ENCODE results near the gene CDCP2. TPM values are rescaled to one million over a fixed set of nuclear protein-coding genes. Genes with fewer than 3 reads are reported as not detected.
"Not testable (repeated sequence)": the region's sequence is repeated elsewhere in the genome, so short reads cannot be mapped to it uniquely, and the experiment has no call there.

CDCP2 gene
- total RNA-seq, 1 donor from 2014 or later: not detected

DNA sequence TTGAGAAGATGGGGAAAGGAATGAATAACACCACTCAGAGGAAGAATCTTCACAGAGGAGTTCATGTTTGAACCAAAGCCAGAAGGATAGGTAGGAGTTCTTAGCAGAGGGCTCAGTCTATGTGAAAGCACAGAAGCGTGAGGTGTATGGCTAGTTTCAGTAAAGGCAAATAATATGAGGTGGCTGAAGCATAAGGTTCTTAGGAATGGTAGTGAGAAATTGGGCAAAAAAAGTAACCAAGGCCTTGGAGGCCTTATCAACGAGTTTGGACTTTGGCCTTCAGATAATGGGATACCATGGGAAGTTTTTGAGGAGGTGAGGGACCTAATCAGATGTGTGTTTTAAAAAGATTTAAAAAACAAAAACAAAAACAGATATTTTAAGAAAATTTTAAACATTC lies 52.3 kb downstream of the CDCP2 start:
- no peak for DNase-seq (ENCODE audit: low spot score)
- intact Hi-C loops (cut with DNase I): no loop called here

DNA sequence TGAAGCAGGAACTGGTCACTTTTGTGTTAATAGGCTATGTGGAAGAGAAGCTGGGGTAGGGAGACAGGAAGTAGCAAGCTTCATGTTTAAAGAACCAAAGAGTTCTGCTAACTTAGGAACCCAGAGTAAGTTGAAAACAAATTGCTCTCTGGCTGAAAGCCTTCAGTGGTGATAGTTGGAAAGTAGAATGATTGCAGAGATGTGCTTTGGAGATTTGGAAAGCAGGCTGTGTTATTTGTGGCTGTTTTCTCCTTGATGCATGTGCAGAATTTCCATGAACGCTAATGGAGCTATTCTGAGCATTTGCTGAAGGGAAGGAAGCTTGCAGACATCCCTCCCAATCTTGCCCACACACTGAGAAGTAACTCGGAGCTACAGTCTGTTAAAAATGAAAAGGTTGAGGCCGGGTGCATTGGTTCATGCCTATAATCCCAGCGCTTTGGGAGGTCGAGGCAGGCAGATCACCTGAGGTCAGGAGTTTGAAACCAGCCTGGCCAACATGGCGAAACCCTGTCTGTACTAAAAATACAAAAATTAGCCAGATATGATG lies 53.7 kb downstream of the CDCP2 start:
- no peak for DNase-seq (ENCODE audit: low spot score)
- intact Hi-C loops (cut with DNase I): no loop called here

DNA sequence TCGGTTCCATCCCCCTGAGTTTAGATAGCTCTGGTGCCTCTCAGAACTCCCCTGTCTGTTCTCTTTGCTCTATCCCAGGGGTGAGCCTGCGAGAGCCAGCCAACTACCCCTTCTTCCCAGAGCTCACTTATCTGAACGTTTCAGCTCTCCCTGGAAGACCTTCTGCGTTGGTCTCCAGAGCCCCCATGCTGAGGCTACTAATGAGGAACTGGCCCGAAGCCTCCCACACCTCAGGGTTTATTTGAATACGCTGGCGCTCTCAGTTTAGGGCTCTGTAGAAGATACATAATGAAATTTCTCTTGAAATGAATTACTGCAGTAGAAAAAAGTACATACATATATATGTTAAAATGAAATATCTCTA lies 55.9 kb downstream of the CDCP2 start:
- intact Hi-C loops (cut with DNase I): no loop called here
- DNase-seq (ENCODE audit: low spot score): no peak

DNA sequence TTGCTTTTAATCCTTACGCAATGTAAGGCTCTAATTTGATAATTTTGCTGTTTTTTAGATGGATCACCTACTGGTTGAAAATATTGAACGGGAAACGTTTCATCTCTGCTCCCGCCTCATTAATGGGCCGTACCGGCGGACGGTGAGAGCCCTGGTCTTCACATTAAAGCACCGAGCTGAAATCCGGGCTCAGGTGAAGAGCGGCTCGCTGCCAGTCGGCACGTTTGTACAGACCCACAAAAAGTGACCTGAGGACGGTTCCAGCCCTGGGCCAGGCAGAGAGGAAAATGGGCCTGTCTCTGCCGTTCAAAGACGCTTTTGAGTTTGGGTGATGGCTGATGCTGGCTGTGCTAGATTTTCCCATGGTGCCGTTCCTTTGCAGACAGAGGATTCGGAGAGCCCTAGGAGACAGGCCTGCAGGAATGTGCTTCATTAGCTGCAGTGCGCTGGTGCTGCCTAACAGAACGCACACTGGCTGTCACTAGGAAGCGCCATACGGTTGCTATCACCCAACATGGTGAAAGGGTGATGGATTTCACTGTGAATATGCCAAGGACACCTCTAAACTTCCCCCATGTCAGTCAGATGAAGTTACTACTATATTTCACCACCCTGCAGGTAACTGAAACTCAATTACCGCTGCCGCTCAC lies 56.4 kb downstream of the CDCP2 start:
- intact Hi-C loops (cut with DNase I): no loop called here
- DNase-seq (ENCODE audit: low spot score): no peak

DNA sequence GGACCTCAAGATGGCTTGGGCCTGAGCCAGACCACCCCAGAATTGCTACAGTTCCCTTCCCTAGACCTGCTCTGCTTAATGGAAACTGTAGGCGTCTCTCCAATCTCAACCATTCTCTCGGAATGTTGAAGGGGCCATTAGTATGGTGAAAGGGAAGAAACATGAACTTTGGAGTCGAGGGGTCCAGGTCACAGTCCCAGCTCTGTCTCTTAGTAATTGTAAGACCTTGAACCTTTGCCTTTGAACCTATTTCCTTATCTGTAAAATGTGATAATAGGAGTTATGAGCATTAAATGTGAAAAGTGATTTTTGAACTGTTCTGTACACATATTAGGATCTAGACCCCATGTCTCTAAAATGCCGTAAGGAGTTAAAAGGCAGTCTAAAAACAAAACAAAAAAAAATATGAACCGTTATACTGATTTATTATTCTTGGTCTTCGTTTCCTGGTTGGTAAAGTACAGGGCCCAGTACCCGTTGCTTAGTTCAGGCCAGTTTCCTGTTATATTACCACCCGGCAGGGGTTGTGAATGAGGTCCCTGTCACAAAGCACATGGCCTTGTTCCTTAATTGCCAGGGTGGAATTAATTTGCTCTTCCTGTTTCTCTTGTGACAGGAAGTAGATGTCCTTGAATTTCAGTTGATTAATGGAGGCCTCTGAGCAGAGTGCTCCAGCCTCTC lies 57.1 kb downstream of the CDCP2 start:
- no peak for DNase-seq (ENCODE audit: low spot score)
- intact Hi-C loops (cut with DNase I): no loop called here

DNA sequence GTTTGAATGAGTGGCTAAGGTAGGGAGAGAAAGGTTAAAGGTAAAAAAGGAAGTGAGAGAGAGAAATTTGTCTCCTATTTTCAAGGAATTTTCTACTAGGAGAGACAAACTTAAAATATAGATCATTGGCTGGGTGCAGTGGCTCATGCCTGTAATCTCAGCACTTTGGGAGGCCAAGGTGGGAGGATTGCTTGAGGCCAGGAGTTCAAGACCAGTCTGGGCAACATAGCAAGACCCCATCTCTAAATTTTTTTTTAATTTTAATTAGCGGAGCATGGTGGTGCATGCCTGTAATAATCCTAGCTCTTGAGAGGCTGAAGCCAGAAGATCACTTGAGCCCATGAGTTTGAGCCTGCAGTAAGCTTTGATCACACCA lies 58.1 kb downstream of the CDCP2 start:
- DNase-seq (ENCODE audit: low spot score); intact Hi-C loops (cut with DNase I): not testable (repeated sequence)

DNA sequence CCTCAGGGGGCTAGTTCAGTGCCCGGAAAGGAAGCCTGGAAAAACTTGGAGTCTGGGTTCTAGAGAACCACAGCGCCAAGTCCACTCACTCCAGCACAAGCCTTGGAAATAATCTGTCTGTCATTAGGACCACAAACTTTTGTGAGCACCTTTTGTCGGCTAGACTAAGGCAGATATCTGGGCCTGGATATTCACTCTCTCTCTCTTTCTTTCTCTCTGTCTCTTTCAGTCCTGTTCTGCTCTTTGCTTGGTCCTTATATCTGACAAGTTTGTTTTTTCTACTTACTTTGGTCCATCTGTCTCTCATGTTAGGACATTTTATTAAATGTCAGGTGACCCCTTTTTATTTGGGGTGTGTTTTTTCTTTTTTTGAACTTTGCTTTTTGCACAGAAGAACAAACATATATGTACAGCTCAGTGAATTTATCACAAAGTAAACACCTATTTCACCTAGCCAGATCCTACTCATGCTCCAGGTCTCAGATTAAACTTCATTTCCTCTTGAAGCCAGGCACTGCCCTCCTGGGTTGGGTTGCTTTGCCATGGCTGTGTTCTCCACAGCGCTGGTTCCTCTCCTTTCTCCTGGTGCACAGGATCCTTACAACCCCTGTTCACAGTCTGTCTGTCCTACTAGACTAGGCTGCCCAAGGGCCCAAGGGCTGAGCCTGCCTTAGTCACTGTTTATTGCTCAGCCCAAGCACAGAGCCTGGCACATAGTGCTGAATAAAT lies 58.6 kb downstream of the CDCP2 start:
- intact Hi-C loops (cut with DNase I): no loop called here

DNA sequence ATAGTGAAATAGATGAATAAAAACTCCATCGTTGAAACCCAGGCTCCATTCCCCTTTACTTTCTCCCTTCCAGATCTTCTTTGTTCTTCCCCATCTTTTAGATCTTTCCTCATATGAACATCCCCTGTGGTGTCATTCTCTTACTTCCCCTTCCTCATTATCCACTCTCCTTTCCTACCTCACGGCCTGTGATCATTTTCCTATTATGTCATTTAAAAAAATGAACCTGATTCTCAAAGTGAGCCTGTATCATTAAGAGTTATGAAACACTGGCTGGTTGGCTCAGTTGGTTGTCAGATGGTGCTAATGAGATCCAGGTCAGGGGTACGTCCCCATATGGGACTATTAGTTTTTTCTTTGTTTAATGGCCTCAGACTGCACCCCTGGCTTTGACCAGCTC lies 61.1 kb downstream of the CDCP2 start:
- intact Hi-C loops (cut with DNase I): no loop called here
- DNase-seq (ENCODE audit: low spot score): no peak

More for the DNA sequence above, 58.6 kb downstream of the CDCP2 start:
- no peak for DNase-seq (ENCODE audit: low spot score)

DNA sequence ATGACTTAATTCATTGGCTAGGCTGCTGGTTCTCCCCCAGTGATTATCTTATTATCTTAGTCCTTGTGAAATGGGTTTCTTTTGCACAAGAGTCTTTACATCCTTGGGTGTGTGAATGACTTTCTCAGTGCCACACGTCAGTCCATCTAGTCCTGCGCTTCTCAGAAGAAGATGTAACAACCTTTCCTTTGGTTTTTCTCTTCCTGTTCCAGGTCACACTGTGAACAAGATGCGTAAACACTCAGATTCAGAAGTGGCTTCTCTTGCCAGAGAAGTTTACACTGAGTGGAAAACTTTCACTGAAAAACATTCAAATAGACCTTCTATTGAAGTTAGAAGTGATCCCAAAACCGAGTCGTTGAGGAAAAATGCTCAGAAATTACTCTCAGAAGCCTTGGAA lies 64.4 kb downstream of the CDCP2 start:
- DNase-seq (ENCODE audit: low spot score): no peak
- intact Hi-C loops (cut with DNase I): no loop called here

DNA sequence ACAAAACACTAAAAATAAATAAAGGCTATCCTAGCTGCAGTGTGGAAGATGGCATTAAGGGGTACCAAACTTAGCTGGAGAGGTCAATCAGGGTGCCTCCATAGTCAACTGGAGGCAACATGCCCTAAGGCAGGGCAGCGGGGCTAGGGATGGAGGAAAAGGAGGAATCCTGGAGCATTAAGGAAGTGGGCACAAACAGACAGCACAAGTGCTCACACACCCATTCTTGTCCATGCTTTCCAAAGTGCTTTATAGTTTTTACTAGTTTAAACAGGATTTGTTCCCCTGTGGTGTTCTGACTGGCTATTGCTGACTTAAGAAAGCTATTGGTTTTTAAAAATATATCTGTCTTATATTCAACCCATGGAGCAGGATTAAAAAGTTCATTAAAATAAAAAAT lies 66.0 kb downstream of the CDCP2 start:
- intact Hi-C loops (cut with DNase I): no loop called here
- no peak for DNase-seq (ENCODE audit: low spot score)

DNA sequence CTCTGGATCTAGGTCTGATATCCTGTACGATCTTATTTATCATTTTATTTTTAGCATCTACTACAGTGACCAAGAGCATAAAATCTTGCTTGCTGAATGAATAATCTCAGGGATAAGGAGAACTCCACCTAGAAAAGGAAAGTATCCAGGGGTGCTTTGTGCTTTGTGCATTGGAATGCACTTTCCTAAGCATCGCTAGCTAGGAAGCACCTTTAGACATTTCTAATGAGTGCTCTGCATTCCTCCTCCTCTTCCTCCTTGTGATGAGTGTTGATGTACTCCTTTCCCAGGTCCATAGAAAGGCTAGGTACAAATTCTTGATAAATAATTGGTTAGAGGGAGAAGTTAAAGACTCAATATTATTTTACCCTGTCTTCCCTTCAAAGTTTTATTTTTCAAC lies 68.0 kb downstream of the CDCP2 start:
- DNase-seq (ENCODE audit: low spot score): no peak
- intact Hi-C loops (cut with DNase I): no loop called here

Other genes with a start within 250 kb of the CDCP2 start
- gene IFT25, start 207.3 kb downstream of the CDCP2 start, total RNA-seq: 11.1 TPM
- gene LRRC42, start 206.7 kb downstream of the CDCP2 start, total RNA-seq: 19.1 TPM
- gene LDLRAD1, start 134.8 kb downstream of the CDCP2 start, total RNA-seq: not detected
- gene TMEM59, start 99.8 kb downstream of the CDCP2 start, total RNA-seq: 289 TPM
- 4.1 TPM for gene TCEANC2, start 99.4 kb downstream of the CDCP2 start, total RNA-seq
- 5.7 TPM for gene CYB5RL, start 47.0 kb upstream of the CDCP2 start, total RNA-seq
- gene MRPL37, start 47.2 kb upstream of the CDCP2 start, total RNA-seq: 71.7 TPM